Measurements from ENCODE around the gene CDK5RAP2. TPM values are rescaled to one million over a fixed set of nuclear protein-coding genes. Genes with fewer than 3 reads are reported as not detected.
"Not testable (repeated sequence)": the region's sequence is repeated elsewhere in the genome, so short reads cannot be mapped to it uniquely, and the experiment has no call there.

Gene CDK5RAP2
- total RNA-seq, 1 experiment from 2014 or later, result 24.2 TPM

DNA sequence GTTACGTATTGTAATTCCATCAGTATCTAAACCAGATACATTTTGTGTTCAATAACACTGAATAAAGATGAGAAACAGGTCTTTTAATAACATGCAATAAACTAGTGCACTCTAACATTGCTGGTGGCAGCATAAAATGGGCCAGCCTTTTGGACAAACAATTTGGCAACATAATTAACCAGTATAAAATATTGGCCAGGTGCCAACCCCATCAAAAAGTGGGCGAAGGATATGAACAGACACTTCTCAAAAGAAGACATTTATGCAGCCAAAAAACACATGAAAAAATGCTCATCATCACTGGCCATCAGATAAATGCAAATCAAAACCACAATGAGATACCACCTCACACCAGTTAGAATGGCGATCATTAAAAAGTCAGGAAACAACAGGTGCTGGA lies 64.5 kb downstream of the CDK5RAP2 start:
- DNase-seq (ENCODE audit: low spot score), result not testable (repeated sequence)

DNA sequence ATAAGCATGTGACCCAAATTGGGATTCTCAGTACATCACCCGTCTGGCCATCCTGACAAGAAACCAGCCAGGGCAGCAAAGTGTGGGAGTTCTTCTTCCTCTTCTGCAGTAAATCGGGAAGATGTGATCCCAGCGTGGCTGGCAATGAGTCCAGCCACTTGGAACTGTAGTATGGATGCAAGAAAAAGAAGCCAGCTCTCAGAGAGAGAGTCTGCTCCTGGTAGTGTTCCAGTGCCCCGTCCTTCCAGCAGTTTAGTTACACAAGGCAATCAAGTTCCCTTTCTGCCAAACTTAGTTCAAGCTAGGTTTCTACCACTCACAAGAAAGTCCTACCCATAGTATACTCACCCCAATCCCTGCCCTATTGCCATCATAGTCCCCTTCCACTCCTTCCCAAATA lies 65.6 kb downstream of the CDK5RAP2 start:
- no peak for DNase-seq (ENCODE audit: low spot score)

DNA sequence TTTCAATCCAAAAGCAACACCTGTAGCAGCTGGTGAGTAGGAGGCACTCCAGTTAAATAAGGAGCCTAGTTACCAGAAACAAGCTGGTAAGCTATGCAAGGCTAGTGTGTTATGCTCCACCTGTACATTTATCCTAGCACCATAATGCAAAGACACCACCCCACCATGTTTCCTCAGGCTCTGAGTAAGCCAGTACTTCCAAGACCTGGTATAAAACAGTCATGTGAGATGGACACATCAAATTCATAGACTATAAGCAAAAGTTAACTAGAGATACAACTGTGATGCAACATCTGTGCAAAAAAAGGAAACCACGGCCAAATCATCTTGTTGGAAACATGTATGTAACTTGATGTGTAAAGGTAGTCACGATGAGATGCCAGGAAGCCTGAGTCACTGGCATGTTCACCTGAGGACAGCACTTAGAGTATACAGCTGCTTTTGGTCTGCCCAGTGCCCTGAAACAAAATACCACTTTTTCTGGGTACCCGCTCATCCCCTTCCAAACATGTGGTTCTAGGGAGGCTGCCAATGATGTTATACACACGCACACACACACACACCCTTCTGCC lies 66.1 kb downstream of the CDK5RAP2 start:
- no peak for DNase-seq (ENCODE audit: low spot score)

DNA sequence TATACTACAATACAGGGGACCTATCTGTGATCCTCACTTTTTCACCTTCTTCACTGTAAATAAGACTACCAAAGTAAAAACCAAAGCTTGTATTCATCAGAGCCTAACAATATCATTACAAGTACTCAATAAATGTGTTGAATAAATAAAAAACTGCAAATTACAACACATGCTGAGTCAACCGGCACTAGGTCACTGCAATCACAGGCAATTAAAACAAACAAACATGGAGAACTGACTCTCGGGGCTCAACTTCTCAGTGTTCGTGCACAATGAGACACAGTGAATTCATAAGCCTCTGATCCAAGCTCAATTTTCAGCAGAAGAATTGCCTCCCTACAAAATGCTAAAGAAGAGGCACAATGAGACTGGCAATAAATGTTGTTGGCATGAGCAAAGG lies 69.2 kb downstream of the CDK5RAP2 start:
- DNase-seq (ENCODE audit: low spot score), result no peak

DNA sequence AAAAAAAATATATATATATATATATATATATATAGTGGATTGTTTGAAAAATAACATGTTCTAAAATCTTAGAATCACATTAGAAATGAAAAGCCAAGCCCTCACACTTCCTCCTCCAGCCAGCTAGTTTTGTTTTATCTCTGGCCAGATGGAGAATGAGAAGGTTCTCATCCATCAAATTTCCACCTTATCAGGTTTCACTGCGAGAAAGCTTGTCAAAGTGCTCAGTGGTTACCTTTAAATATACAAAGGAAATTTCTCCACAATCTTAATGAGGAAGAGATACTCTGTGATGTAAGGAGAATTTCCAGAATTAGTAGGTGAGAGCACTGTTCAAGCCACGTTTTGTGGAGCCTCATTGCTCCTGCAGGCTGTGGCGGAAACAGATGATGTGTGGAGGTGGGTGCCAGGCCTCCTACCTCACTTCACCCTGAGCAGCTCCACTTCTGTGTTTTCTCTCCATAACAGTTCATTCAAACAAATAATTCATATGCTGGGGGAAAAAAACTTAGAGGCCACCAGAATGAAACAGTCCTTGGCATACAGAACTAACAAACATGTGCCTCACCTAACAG lies 71.9 kb downstream of the CDK5RAP2 start:
- no peak for DNase-seq (ENCODE audit: low spot score)

DNA sequence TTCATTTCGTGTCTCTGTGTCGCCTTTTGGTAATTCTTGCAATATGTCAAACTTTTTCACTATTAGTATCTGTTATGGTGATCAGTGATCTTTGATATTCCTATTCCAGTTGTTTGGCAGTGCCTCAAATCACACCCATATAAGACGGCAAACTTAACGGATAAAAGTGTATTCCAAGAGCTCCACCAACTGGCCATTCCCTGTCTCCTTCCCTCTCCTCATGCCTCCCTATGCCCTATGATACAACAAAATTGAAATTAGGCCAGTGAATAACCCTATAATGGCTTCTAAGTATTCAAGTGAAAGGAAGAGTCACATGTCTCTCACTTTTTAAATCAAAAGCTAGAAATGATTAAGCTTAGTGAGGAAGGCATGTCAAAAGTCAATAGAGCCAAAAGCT lies 74.8 kb downstream of the CDK5RAP2 start:
- no peak for DNase-seq (ENCODE audit: low spot score)

DNA sequence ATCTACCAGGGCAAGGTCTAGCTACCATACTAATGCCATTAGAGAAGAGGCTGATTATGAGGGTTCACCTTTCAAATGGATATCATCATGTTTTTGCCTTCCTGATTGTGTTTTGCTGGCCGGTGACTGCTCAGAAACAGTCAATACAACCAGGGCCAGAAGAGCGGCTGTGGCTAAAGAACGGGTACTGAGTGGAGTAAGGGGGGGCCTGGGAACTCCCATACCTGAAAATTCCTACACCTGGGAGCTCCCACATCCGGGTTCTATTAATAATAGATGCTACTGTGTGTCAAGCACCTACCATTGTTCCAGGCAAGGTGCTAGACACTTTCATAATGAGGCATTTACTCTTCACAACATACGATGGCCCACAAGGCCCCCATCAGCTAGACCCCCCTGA lies 79.2 kb downstream of the CDK5RAP2 start:
- DNase-seq (ENCODE audit: low spot score), result no peak

DNA sequence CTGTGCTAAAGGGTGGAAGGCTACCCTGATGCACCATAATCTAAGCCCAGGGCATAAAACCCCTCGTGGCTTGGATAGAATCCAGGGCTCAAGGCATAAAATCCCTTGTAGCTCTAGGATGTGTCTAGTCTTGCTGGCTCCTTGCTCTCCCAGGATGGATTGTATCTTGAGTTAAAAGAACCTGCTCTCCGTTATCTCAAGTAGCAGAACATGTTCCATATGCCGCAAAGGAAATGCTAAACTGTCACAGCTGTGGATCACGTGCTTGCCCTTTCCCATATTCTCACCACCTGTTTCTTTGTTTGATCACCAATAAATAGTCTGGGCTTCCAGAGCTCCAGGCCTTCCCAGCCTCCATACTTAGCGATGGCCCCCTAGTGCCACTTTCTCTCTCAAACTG lies 82.1 kb downstream of the CDK5RAP2 start:
- DNase-seq (ENCODE audit: low spot score), result not testable (repeated sequence)

DNA sequence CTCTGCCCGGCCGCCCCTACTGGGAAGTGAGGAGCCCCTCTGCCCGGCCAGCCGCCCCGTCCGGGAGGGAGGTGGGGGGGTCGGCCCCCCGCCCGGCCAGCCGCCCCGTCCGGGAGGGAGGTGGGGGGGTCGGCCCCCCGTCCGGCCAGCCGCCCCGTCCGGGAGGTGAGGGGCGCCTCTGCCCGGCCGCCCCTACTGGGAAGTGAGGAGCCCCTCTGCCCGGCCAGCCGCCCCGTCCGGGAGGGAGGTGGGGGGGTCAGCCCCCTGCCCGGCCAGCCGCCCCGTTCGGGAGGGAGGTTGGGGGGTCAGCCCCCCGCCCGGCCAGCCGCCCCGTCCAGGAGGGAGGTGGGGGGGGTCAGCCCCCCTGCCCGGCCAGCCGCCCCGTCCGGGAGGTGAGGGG lies 83.5 kb downstream of the CDK5RAP2 start:
- not testable (repeated sequence) for DNase-seq (ENCODE audit: low spot score)

DNA sequence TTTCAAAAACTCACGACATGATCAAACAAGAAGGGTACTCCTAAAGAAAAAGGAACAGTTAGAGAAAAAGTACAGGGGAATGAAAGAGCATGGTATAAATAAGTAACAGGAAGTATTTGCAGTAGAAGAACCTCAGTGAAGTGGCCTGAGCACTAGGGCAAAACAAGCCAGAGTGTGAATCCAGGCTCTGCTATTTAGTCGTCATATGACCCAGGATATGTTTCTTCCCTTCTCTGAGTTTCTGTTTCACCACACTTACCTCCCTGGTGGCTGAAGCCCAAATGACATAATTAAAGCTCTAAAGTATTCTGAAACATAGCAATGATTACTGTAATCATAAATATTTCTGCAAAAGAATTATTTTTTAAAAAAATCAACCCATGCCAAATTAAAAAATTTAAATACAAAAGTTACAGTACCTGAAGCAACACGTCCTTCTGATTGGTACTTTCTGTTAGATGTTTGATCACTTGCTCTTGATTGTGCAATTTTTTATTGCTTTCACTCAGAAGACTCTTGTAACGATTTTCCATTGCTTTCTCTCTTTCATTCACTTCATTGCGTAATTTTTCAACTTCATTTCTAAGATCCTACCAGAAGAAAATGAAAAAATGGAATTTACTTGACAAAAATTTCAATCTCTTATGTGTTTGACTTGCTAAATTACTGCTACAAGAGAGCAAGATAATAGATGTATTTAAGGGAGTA lies 88.9 kb downstream of the CDK5RAP2 start:
- DNase-seq (ENCODE audit: low spot score), result no peak

DNA sequence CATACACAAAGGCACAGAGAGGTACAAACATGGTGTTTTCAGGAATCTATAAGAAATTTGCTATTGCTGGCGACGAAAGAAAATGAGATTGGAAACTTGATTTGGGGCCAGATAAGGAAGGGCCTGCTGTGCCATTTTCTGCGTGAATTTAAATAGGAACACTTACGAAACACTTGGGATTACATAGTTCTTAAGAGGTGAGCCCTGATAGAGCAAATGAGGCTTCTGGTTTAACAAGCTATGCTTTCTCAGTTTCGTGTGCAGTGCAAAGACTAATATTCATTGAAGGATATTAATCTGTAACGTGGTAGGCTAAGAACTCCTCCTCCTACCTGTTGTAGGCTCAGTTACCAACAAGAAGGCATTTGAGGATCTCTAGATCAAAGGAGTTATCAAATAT lies 93.1 kb downstream of the CDK5RAP2 start:
- DNase-seq (ENCODE audit: low spot score), result no peak

DNA sequence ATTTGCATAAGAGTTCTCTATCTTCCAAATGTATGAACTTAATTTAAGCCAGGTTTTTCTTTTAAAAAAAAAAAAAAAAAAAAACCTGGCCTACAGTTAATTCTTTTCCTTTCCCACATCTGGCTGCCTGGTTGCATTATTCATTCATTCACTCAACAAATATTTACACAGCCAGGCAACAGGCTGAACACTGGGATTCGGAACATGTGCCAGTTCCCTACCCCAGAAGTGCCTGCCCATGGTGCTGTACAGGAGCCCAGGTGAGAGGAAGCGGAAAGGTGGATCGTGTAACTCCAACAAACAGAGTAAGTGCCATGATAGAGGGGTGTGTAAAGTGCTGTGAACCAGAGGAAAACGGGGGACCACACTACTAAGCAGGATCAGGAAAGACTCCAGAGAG lies 93.6 kb downstream of the CDK5RAP2 start:
- DNase-seq (ENCODE audit: low spot score), result no peak

DNA sequence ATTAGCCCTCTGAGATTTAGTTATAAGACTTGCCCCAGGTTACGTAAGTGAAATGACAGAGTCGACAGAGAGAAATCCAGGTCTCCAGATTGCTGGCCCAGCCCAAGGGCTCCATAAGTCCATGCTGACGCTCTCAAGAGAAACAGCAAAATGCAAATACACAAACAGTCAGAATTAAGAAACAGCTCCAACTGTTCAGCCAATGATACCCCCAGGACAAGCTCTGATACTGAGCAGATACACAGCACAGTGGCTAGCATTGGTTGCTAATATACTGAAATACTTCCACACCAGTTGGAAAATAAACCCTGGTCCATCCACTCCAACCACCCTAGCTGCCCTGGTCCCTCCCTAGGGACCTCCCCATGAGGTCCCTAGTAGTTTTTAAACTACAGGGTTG lies 94.2 kb downstream of the CDK5RAP2 start:
- DNase-seq (ENCODE audit: low spot score), result no peak

DNA sequence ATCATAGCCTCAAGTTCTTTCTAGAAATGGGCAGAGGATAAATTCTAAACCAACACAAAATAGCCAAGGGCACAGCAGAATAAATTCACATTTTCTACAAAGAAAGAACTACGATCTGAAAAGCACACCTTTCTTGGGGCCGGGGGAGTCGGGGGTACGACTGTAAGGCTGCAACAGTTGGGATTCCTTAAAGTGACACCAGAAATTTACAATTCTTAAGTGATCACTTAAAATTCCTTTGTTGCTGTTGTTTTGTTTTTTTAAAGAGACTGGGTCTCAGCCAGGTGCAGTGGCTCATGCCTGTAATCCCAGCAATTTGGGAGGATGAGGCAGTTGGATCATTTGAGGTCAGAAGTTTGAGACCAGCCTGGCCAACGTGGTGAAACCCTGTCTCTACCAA lies 95.8 kb downstream of the CDK5RAP2 start:
- DNase-seq (ENCODE audit: low spot score), result no peak

DNA sequence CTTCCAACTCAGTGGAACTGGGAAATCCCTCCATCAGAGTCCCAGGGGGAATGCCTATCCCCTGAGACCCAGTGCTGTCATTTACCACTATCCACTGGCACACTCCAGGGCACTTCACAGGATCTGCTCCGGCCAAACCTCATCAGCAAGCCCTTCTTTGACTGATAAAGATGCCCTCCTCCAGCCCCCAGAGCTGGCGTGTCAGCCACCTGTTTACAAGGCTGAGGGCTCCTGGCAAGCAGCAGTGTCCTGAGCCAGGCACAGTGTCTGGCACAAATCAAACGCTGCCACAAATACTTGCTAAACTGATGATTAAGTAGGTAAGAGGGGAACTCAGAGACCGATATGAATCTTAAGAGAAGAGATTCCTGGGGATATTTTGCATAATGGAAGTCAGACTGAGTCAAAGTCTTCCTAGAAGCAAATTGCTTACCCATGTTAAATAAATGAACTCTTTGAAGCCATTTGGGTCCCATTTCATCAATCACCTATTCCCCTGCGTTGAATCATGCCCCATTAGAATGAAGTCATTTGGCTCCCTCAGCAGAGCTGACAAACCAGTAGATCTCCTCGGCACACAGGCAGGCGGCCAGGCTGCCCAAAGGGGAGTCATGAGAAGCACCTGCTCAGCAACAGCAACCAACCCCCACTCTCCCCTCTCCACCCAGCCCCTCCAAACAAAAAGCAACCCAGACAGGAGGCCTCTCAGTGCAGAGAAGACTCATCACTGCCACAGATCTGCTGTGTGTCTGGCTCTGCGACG lies 97.4 kb downstream of the CDK5RAP2 start:
- no peak for DNase-seq (ENCODE audit: low spot score)

DNA sequence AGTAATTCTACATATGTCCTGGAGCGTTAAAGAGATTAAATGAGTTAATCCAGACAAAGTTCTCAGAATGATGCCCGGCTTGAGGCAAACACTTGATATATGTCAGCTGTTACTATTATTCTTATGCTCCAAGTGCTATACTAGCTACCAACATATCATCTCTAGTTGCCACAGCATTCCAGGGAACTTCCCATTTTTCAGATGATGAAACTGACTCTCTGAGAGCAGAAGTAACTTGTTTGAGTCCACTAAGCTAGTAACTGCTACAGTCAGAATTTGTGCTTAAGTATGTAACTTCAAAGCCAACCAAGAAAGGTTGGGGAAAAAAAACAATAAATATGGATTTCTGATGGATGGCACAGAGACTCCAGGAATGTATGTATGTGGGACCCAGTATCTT lies 98.1 kb downstream of the CDK5RAP2 start:
- DNase-seq (ENCODE audit: low spot score), result no peak

DNA sequence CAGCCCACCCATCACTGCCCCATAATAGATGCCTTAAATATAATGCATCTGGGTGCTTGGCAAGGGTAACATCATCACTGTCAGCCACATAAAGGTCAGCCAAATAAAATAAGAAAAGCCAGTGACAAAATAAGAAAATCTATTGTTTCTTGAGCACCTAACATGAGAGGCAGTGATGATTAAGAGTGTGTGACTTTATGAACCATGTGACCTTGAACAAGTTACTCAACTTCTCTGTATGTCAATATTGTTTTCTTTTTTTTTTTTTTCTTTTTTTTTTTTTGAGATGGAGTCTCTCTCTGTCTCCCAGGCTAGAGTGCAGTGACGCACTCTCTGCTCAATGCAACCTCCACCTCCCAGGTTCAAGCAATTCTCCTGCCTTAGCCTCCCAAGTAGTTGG lies 98.7 kb downstream of the CDK5RAP2 start:
- no peak for DNase-seq (ENCODE audit: low spot score)

DNA sequence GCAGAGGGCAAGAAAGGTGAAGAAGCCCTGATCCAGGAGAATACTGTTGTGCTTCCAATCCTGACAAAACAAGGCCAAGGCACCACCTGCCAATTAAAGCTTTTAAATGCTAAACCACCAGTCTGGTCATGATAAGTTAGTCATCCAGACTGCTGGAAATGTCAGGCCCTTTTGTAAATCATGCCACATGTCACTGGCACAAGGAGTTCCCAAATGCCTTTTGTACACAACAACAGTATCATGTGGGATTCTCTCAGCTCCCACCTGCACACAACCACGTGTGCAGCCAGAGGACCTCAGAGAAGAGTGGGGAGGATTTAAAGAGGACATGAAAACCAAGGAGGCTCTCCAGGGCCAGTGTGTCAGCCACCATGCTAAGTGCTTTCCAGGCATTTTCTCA lies 99.3 kb downstream of the CDK5RAP2 start:
- DNase-seq (ENCODE audit: low spot score), result no peak

DNA sequence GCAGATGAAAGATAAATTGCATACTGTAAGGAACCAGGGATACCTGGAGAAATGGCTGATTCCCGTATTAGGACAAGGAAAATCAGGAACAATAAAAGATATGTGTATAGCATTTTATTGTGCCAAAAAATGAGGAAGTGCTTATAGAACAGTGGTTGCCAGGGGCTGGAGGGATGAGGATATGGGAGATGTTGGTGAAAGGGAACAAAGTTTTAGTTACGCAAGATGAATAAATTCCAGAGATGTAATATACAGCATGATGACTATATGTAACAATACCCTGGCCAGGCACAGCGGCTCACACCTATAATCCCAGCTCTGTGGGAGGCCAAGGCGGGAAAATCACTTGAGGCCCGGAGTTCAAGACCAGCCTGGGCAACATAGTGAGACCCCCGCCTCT lies 101.8 kb downstream of the CDK5RAP2 start:
- no peak for DNase-seq (ENCODE audit: low spot score)

DNA sequence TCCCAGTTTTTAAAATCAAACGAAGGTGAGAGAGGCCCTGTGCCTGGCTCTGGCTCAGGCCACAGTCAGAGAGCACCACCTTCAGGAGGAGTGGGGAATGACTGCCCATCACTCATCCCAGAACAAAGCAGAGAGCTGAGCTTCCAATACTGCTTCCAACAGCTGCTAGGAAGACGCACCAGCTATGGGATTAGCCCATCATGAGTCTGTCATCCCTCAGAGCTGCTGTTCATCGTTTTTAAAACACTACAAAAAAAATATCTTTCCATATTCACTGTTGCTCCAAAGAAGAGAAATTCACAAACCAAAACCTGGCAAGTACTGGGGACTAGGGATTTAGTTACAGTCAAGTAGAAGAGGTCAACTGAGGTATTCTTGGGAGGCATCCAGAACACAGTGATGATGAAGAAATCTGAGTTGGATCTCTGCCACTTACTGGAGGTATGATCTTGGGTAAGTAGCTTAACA lies 102.4 kb downstream of the CDK5RAP2 start:
- peak; percentile 42 for DNase-seq (ENCODE audit: low spot score)

DNA sequence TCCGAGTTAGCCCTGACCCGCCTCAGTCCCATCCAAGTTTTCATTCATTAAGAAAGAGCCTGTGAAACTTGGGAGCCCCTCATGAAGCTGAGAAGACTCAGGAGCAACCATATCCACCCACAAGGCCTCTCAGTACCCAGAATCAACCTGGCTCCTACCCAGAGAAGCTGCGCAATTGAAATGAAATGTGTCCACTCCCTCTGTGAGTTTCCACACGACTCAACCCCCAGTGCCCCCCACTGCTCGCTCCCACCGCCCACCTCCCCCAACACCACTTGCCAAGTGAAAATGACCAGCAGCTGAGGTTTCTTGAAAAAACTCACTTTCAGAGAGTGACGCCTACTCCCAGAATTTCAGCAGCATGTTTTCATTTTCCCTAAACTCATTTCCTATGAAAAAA lies 104.6 kb downstream of the CDK5RAP2 start:
- no peak for DNase-seq (ENCODE audit: low spot score)

DNA sequence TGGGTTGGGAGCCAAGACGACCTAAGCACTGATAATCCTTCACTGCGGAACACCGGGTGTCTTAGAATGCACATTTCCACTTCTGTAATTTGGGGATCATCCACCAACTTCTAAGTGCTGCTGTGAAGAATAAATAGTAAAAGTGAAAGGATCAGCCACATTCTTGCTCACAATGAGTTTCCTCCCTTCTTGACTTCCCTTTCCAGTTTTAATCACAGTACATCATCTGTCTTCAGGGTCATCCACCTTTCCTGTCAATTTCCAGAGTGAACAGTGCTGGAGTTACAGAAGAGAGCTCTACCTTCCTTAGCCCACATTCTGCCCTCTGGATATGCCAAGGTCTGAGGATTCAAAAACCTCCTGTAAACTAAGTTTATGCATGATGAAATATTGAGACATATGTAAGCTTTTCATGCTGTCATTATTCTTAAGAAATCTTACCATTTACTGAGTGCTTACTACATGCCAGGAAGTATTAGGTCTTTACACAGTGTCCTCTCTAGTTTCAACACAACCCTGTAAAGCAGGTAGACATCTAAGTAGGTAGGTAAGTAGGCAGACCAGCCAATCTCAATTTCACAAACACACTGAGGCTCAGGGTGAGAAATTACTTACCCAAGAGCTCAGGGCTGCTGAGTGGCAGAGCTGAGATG lies 105.2 kb downstream of the CDK5RAP2 start:
- DNase-seq (ENCODE audit: low spot score), result no peak

Data from H4 (cell line).